ENCODE results near the gene RASA1.
A peak's percentile ranks its signal among the peaks of the same experiment; 100 is the strongest.
"Not testable (repeated sequence)": the region's sequence is repeated elsewhere in the genome, so short reads cannot be mapped to it uniquely, and the experiment has no call there.

The RASA1 gene

GRCh38 chr5:87267574-87268125, at the start of gene RASA1:
Gene RASA1 (plus strand): TSS chr5:87267883. CDS start chr5:87268452, 569 bp downstream.
- H3K4me3 ChIP-seq (ENCODE audit: low read depth, low read length): peak within 1 kb of the TSS; percentile 96

- no peak overlapping the region for H3K4me3 ChIP-seq (ENCODE audit: low read depth, low read length)
Observed at GRCh38 chr5:87229780-87230179, 37.9 kb upstream of the RASA1 start.

DNA sequence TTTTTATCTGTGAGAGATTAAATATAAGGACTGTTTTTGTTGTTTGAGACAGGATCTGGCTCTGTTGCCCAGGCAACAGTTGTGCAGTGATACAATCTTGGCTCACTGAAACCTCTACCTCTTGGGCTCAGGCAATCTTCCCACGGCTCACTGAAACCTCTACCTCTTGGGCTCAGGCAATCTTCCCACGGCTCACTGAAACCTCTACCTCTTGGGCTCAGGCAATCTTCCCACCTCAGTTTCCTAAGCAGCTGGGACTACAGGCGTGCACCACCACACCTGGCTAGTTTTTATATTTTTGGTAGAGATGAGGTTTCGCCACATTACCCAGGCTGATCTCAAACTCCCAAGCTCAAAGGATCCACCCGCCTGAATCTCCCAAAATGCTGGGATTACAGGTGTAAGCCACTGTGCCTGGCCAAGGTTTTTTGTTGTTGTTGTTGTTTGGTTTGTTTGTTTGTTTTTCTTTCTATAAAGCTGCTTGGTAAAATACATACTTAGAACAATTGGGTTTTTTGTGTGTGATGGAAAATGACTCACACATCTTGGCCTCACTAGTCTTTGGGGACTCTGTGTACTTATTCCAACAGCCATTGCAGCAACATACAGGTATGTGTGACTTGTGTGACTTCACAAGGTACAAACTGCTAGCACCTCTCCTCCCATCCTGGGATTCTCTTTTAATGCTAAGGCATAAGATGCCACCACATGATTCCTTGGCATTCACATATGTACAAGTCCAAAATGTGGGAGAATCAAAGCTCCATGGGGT, 36.5 kb upstream of the RASA1 start:
- no peak overlapping the region for H3K4me3 ChIP-seq (ENCODE audit: low read depth, low read length)

- no peak overlapping the region for H3K4me3 ChIP-seq (ENCODE audit: low read depth, low read length)
Observed at GRCh38 chr5:87233143-87233542, 34.5 kb upstream of the RASA1 start.

- no peak overlapping the region for H3K4me3 ChIP-seq (ENCODE audit: low read depth, low read length)
Observed at GRCh38 chr5:87241555-87241954, 26.1 kb upstream of the RASA1 start.

DNA sequence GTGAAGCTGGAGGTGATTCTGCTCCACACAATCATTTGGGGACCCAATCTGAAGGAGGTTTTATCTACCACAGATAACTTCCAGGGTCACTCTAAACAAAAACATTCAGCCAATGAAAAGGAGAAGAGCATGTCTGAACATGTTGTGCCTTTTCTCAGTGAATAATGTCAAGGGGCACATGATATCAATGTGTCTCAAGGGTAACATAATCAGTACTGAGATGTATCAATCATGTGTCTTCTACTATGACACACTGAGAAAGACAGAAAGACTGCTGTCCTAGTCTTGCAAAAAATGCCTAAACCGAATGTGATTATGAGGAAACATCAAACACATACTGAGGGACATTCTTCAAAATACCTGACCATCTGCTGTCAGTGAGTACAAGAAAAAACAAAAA, 25.4 kb upstream of the RASA1 start:
- no peak overlapping the region for H3K4me3 ChIP-seq (ENCODE audit: low read depth, low read length)

DNA sequence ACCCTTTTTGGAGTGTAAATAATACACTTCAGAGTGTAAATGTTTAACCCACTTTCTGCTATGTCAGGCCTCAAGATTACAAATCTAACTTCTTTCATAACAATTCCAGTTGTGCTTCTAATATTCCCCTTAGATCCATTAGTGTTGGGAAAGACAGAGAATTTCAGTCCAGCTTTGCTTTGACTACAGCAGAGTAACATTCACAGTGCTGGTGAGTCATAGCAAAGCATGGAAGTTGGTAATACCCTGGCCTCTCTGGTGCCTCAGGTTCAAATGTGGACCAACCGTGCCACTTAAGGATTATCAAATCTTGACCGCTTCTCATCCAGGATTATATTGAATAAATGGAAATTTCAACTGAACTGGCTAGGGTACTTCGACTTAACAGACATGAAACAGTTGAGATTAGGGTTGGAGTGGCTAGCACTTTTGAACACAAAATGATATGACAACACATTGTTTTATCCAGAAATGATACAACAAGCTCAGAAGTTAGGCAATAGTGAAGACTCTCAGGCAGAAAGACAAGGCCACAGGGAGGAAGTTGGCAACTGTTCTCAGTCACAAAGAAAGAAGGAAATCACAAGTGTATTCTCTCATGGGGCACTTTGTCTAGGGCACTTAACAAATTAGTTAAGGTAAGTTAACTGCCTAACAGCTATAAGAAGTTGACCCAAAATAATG, 24.4 kb upstream of the RASA1 start:
- no peak overlapping the region for H3K4me3 ChIP-seq (ENCODE audit: low read depth, low read length)

GRCh38 chr5:87245451-87245850, 22.2 kb upstream of the RASA1 start:
- H3K4me3 ChIP-seq (ENCODE audit: low read depth, low read length): no peak overlapping the region

DNA sequence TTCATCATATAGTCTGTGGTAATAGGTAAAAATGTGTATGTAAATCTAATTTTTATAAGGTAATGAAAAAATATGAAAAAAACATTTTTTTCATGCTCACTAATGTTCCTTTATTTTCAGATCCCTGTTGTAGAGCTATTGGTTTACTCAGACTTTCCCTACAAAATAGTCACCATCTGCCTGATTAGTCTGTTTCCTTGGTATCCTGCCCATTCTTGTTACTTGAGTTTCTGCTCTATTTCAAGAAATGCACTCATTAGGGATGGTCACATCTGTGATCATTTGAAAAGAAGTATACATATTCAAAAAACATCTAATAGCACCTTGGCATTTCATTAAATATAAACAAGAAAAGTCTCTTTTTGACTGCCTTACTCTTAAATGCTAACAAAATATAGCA, 21.6 kb upstream of the RASA1 start:
- no peak overlapping the region for H3K4me3 ChIP-seq (ENCODE audit: low read depth, low read length)

DNA sequence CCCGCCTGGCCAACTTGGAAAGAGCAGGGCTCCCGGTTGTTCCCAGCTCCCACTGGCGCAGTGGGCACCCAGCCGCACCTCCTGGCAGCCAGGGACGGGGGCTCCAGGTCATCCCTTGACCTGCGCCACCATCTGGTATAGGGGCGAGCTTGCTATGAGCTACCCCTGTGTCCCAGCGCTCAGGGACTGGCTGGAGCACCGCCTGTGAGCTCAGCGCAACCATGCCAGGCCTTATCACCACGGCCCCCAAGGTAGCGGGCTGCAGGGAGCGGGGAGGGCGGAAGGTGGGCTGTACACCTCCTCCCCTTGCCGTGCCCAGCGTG, 15.4 kb upstream of the RASA1 start:
- H3K4me3 ChIP-seq (ENCODE audit: low read depth, low read length): no peak overlapping the region

GRCh38 chr5:87254035-87254434, 13.6 kb upstream of the RASA1 start:
- no peak overlapping the region for H3K4me3 ChIP-seq (ENCODE audit: low read depth, low read length)

- no peak overlapping the region for H3K4me3 ChIP-seq (ENCODE audit: low read depth, low read length)
Observed at GRCh38 chr5:87258507-87258906, 9.2 kb upstream of the RASA1 start.

GRCh38 chr5:87260604-87261192, 7.0 kb upstream of the RASA1 start:
- no peak overlapping the region for H3K4me3 ChIP-seq (ENCODE audit: low read depth, low read length)

- no peak overlapping the region for H3K4me3 ChIP-seq (ENCODE audit: low read depth, low read length)
Observed at GRCh38 chr5:87263498-87263897, 4.2 kb upstream of the RASA1 start.

GRCh38 chr5:87266914-87267573, 639 bp upstream of the RASA1 start:
- H3K4me3 ChIP-seq (ENCODE audit: low read depth, low read length): peak overlapping the region; percentile 96

- H3K4me3 ChIP-seq (ENCODE audit: low read depth, low read length): peak overlapping the region; percentile 96
Observed at GRCh38 chr5:87268126-87268969, 665 bp downstream of the RASA1 start.

DNA sequence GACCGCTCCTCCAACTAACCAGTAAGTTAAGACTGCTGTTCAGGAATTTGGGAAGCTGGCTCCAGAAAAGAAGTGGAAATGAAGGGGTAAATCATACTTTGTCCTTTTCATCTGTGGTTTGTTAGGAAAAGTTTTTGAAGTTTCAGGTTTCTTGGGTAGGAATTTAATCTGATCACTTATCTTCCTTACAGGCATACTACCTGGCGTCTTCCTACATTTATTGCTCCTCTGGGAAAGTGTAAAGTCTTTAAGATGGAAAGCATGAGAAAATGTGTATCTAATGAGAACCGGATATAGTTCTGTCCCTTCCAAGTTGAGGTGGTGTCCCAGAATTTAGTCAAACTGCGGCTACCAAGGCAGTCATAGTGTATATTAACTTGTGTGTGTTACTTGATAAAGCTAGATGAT, 1.3 kb downstream of the RASA1 start:
- peak overlapping the region; percentile 96 for H3K4me3 ChIP-seq (ENCODE audit: low read depth, low read length)

GRCh38 chr5:87270888-87271287, 3.2 kb downstream of the RASA1 start:
- not testable (repeated sequence) for H3K4me3 ChIP-seq (ENCODE audit: low read depth, low read length)

GRCh38 chr5:87276655-87277054, 9.0 kb downstream of the RASA1 start:
- H3K4me3 ChIP-seq (ENCODE audit: low read depth, low read length): no peak overlapping the region

DNA sequence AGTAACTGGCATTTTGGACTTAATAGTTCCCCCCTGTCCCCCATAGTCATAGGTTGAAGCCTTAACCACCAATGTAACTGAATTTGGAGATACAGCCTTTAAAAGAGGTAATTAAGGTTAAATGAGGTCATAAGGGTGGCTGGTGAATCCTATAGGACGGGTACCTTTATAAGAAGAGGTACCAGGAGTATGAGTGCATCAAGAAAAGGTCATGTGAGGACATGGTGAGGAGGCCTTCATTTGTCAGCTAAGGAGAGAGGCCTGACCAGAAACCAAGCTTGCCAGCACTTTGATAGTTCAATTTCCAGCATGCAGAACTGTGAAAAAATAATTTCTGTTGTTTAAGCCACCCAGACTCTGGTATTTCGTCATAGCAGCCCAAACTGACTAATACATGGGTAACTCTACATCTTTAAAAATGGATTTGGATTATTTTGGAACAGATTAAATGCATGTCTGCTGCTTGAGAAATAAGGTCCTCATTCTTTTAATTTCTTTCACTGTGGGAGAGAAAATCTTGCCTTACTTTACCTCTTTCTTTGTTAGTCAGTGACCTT, 9.7 kb downstream of the RASA1 start:
- H3K4me3 ChIP-seq (ENCODE audit: low read depth, low read length): no peak overlapping the region
